Lower leg skin (tissue), 3 donors: Measurements from ENCODE around the gene TTC7B.

ENCODE experiments used
- POLR2A ChIP-seq, 2 donors: fragments of 450-650 bp; IDR thresholded peaks; one replicate each; pipeline ENCODE4 v1.6.1; 2016 to 2017; ENCODE audit warnings: antibody characterized with exemption in 2 of 2, mild to moderate bottlenecking in 1 of 2, moderate library complexity in 1 of 2
- TF ChIP-seq, protein P1 (sequence below), 3 donors: fragments of 450-650 bp; IDR thresholded peaks; one replicate each; pipeline ENCODE4 v1.5.1; 2016; ENCODE audit warnings: antibody characterized with exemption in 3 of 3, mild to moderate bottlenecking in 3 of 3, moderate library complexity in 2 of 3

DNA sequence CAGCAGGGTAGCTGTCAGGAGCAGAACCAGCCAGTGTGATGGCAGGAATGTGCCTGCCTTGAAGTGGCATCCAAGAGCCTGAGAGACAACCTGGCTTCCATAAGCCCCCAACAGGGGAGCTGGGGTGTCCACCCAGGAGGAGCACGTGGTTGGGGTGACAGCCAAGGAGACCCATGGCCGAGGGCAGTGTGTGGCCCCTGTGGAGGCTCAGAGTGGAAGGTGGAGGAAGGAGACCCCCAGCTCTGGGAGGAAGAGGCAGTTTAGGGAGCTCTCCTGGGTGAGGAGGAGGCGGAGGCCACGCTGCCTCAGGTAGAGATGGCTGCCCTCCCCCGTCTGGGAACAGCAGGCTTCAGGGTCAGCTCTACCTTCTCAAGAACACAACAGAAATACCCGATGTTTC lies 272.4 kb downstream of the TTC7B start:
- TF ChIP-seq, protein P1, sequence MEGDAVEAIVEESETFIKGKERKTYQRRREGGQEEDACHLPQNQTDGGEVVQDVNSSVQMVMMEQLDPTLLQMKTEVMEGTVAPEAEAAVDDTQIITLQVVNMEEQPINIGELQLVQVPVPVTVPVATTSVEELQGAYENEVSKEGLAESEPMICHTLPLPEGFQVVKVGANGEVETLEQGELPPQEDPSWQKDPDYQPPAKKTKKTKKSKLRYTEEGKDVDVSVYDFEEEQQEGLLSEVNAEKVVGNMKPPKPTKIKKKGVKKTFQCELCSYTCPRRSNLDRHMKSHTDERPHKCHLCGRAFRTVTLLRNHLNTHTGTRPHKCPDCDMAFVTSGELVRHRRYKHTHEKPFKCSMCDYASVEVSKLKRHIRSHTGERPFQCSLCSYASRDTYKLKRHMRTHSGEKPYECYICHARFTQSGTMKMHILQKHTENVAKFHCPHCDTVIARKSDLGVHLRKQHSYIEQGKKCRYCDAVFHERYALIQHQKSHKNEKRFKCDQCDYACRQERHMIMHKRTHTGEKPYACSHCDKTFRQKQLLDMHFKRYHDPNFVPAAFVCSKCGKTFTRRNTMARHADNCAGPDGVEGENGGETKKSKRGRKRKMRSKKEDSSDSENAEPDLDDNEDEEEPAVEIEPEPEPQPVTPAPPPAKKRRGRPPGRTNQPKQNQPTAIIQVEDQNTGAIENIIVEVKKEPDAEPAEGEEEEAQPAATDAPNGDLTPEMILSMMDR (IDR thresholded peaks at IDR 0.05), result no peak
- no peak for TF ChIP-seq POLR2A (IDR thresholded peaks at IDR 0.05)
